HCT116 (cell line): Measurements from ENCODE around the gene CNPY2.

Experiments
- CEBPB ChIP-seq: IDR thresholded peaks from 2 replicates; pipeline ENCODE4 v1.6.1; 2012; ENCODE audit warnings: low read depth
- EZH2 ChIP-seq: fragments of 200-600 bp; sonication (generic); IDR thresholded peaks from 2 replicates; pipeline ENCODE4 v1.6.1; 2017; ENCODE audit warnings: antibody characterized with exemption, mixed run types
- EZH2phosphoT487 ChIP-seq: fragments of 200-600 bp; IDR thresholded peaks from 2 replicates; pipeline ENCODE4 v1.6.1; 2018; ENCODE audit warnings: antibody characterized with exemption, borderline replicate concordance
- POLR2A ChIP-seq: IDR thresholded peaks from 2 replicates; pipeline ENCODE4 v1.7.0; 2011; ENCODE audit warnings: borderline replicate concordance; ENCODE audit not compliant: insufficient read depth, insufficient read length; ENCODE audit errors: extremely low read depth
- POLR2AphosphoS5 ChIP-seq: IDR thresholded peaks from 2 replicates; pipeline ENCODE4 v1.6.1; 2011; ENCODE audit warnings: mild to moderate bottlenecking, low read depth, low read length, moderate library complexity
- RAD21 ChIP-seq: IDR thresholded peaks from 2 replicates; pipeline ENCODE4 v1.6.1; 2012; ENCODE audit warnings: low read depth, mild to moderate bottlenecking
- SIN3A ChIP-seq: IDR thresholded peaks from 2 replicates; pipeline ENCODE4 v1.6.1; 2012; ENCODE audit warnings: low read depth
- YY1 ChIP-seq: IDR thresholded peaks from 2 replicates; pipeline ENCODE4 v1.6.1; 2011; ENCODE audit warnings: low read length, low read depth, moderate library complexity, mild to moderate bottlenecking; ENCODE audit not compliant: insufficient replicate concordance; ENCODE audit errors: extremely low read depth
- ZFX ChIP-seq: fragments of 450-650 bp; IDR thresholded peaks from 2 replicates; pipeline ENCODE4 v1.6.1; 2017
- TF ChIP-seq, protein P1 (sequence below), 3 experiments: fragments of 200-600 bp in 1 of 3; sonication (generic) in 1 of 3; IDR thresholded peaks in 2 of 3; conservative IDR thresholded peaks in 1 of 3; 2 replicates each; pipeline ENCODE4 v1.5.1; 2012 to 2017; ENCODE audit warnings: low read depth in 2 of 3, low read length in 2 of 3, antibody characterized with exemption in 1 of 3, borderline replicate concordance in 1 of 3, control low read depth in 1 of 3, mild to moderate bottlenecking in 1 of 3, mixed read lengths in 1 of 3, mixed run types in 1 of 3, moderate library complexity in 1 of 3; ENCODE audit not compliant: insufficient read depth in 1 of 3

DNA sequence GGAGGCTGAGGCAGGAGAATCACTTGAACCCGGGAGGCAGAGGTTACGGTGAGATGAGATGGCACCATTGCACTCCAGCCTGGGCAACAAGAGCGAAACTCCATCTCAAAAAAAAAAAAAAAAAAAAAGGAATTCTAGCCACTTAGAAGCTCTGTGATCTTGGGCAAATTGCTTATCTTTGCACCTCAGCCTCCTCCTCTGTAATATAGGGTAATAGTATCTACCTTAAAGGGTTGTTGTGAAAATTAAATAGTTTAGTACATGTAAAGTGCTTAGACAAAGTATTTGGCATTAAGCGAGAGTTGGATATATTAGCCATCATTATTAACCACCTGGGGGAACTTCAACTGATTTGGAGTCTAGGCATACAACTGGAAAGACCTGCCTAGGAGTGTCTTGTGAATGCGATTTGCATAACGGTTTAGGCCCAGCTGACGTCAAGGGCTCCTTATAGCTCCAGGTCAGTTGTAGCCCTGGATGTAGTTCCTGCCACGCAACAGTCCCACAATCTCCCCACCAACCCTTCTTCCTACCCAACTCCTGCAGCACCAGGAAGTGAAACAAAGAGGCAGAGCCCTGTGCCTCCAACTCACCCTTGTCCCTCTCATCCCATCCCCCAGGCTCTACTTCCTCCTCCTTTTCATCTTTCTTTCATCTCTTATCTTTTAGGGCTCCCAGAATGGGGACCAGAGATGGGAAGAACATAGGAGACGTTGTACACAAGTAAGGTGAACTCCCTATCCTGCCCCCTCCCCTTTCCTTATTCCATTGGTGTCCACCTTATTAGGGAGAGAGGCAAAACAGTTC is 20.8 kb upstream of the CNPY2 start:
- TF ChIP-seq POLR2A, result no peak
- TF ChIP-seq EZH2phosphoT487, result no peak
- TF ChIP-seq, protein P1, sequence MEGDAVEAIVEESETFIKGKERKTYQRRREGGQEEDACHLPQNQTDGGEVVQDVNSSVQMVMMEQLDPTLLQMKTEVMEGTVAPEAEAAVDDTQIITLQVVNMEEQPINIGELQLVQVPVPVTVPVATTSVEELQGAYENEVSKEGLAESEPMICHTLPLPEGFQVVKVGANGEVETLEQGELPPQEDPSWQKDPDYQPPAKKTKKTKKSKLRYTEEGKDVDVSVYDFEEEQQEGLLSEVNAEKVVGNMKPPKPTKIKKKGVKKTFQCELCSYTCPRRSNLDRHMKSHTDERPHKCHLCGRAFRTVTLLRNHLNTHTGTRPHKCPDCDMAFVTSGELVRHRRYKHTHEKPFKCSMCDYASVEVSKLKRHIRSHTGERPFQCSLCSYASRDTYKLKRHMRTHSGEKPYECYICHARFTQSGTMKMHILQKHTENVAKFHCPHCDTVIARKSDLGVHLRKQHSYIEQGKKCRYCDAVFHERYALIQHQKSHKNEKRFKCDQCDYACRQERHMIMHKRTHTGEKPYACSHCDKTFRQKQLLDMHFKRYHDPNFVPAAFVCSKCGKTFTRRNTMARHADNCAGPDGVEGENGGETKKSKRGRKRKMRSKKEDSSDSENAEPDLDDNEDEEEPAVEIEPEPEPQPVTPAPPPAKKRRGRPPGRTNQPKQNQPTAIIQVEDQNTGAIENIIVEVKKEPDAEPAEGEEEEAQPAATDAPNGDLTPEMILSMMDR (IDR thresholded peaks at IDR 0.05 in 2 of 3, conservative IDR thresholded peaks at IDR 0.05 in 1 of 3; ENCODE audit: borderline replicate concordance in 1 of 3, insufficient read depth in 1 of 3, low read depth in 2 of 3, low read length in 2 of 3), result no peak
- no peak for TF ChIP-seq ZFX
- no peak for TF ChIP-seq YY1
- no peak for TF ChIP-seq POLR2AphosphoS5
- no peak for TF ChIP-seq CEBPB
- no peak for TF ChIP-seq SIN3A
- no peak for TF ChIP-seq RAD21
- no peak for TF ChIP-seq EZH2
